ENCODE results near the gene ARHGEF1. TPM values are rescaled to one million over a fixed set of nuclear protein-coding genes. Genes with fewer than 3 reads are reported as not detected.

The ARHGEF1 gene
- total and polyA plus RNA-seq, 12 donors, result 7.3 to 443 (median 54.1) TPM

- intact Hi-C loops (cut with DNase I), result no loop called here
- H3K9me3 ChIP-seq (replicated peaks in 1 of 3), result no peaks in the 10 kb centered on the region
Measured at GRCh38 chr19:41903193-41903953, 20.4 kb downstream of the ARHGEF1 start.

GRCh38 chr19:41904118-41904870 is 21.3 kb downstream of the ARHGEF1 start:
- intact Hi-C loops (cut with DNase I), result no loop called here
- DNase-seq, result no peak
- no peaks in the 10 kb centered on the region for H3K4me1 ChIP-seq (replicated peaks in 1 of 2)
- H3K9me3 ChIP-seq (replicated peaks in 1 of 3), result no peaks in the 10 kb centered on the region
- H3K36me3 ChIP-seq (replicated peaks in 1 of 2), result peaks cover 0 to 75% of the 10 kb centered on the region in 2 donors
- no peaks in the 10 kb centered on the region for H3K27me3 ChIP-seq
- WGBS, 4 donors, result 90 to 95% (median 92%) methylated on average over 25 to 30 of the region's 30 CpGs
- TF ChIP-seq CTCF (IDR thresholded peaks at IDR 0.05), result no peak
- no peak for TF ChIP-seq POLR2A (IDR thresholded peaks at IDR 0.05)
- H3K27ac ChIP-seq, result no peak overlapping the region
- no peak overlapping the region for H3K4me3 ChIP-seq

More at GRCh38 chr19:41903193-41903953, 20.4 kb downstream of the ARHGEF1 start:
- H3K27me3 ChIP-seq, result no peaks in the 10 kb centered on the region
- H3K4me3 ChIP-seq, result no peak overlapping the region
- H3K27ac ChIP-seq, result no peak overlapping the region
- WGBS, 4 donors, result 89 to 95% (median 92%) methylated on average over 15 to 19 of the region's 19 CpGs
- TF ChIP-seq CTCF (IDR thresholded peaks at IDR 0.05) (no peak), POLR2A (IDR thresholded peaks at IDR 0.05) (no peak)
- peaks cover 0 to 84% of the 10 kb centered on the region in 2 donors for H3K36me3 ChIP-seq (replicated peaks in 1 of 2)
- DNase-seq, result no peak
- no peaks in the 10 kb centered on the region for H3K4me1 ChIP-seq (replicated peaks in 1 of 2)

- Histone ChIP-seq H3K4me3 (no peak overlapping the region), H3K4me1 (replicated peaks in 1 of 2) (no peaks in the 10 kb centered on the region), H3K27me3 (no peaks in the 10 kb centered on the region), H3K36me3 (replicated peaks in 1 of 2) (peaks cover 0 to 64% of the 10 kb centered on the region in 2 donors), H3K27ac (no peak overlapping the region), H3K9me3 (replicated peaks in 1 of 3) (no peaks in the 10 kb centered on the region)
- DNase-seq, result no peak
- 87 to 90% (median 90%) methylated on average over 15 to 24 of the region's 24 CpGs for WGBS, 4 donors
- intact Hi-C loops (cut with DNase I), result no loop called here
- TF ChIP-seq POLR2A (IDR thresholded peaks at IDR 0.05) (no peak), CTCF (IDR thresholded peaks at IDR 0.05) (no peak)
Measured at GRCh38 chr19:41905273-41906002, 22.5 kb downstream of the ARHGEF1 start.

- Histone ChIP-seq H3K4me1 (replicated peaks in 1 of 2) (no peaks in the 10 kb centered on the region), H3K27ac (no peak overlapping the region), H3K4me3 (no peak overlapping the region), H3K27me3 (no peaks in the 10 kb centered on the region), H3K9me3 (replicated peaks in 1 of 3) (no peaks in the 10 kb centered on the region), H3K36me3 (replicated peaks in 1 of 2) (peaks cover 0 to 57% of the 10 kb centered on the region in 2 donors)
- no peak for DNase-seq
- TF ChIP-seq POLR2A (IDR thresholded peaks at IDR 0.05) (no peak), CTCF (IDR thresholded peaks at IDR 0.05) (no peak)
- 77 to 83% (median 82%) methylated on average over 4 to 9 of the region's 9 CpGs for WGBS, 4 donors
- intact Hi-C loops (cut with DNase I), result no loop called here
Measured at GRCh38 chr19:41906271-41906670, 23.3 kb downstream of the ARHGEF1 start.
